ENCODE data around the gene PLA2G4E.

PLA2G4E gene

GRCh38 chr15:41972253-41973242, 48.3 kb downstream of the PLA2G4E start, which contains the start of gene EHD4:
Gene EHD4, minus strand, starts transcription at chr15:41972557. Its CDS starts 63 bp downstream, at chr15:41972494.
- peak; percentile 89 for DNase-seq

GRCh38 chr15:41971895-41972252, 49.0 kb downstream of the PLA2G4E start:
- no peak for DNase-seq

- peak; percentile 23 for DNase-seq
Observed at GRCh38 chr15:41971089-41971894, 49.5 kb downstream of the PLA2G4E start.

- DNase-seq: no peak
Observed at GRCh38 chr15:41970456-41970855, 50.4 kb downstream of the PLA2G4E start.

GRCh38 chr15:41969851-41970431, 50.9 kb downstream of the PLA2G4E start:
- DNase-seq: no peak

- DNase-seq: no peak
Observed at GRCh38 chr15:41968701-41969100, 52.1 kb downstream of the PLA2G4E start.

GRCh38 chr15:41967506-41968206, 53.2 kb downstream of the PLA2G4E start:
- no peak for DNase-seq

- DNase-seq: no peak
Observed at GRCh38 chr15:41966920-41967465, 53.8 kb downstream of the PLA2G4E start.

GRCh38 chr15:41966414-41966812, 54.4 kb downstream of the PLA2G4E start:
- DNase-seq: no peak

GRCh38 chr15:41965441-41966413, 55.1 kb downstream of the PLA2G4E start:
- DNase-seq: no peak

- DNase-seq: no peak
Observed at GRCh38 chr15:41961595-41962202, 59.1 kb downstream of the PLA2G4E start.

- no peak for DNase-seq
Observed at GRCh38 chr15:41961001-41961518, 59.8 kb downstream of the PLA2G4E start.

GRCh38 chr15:41958002-41958420, 62.8 kb downstream of the PLA2G4E start:
- DNase-seq: no peak

- no peak for DNase-seq
Observed at GRCh38 chr15:41957021-41957897, 63.6 kb downstream of the PLA2G4E start.

- no peak for DNase-seq
Observed at GRCh38 chr15:41955807-41956525, 64.9 kb downstream of the PLA2G4E start.

- DNase-seq: no peak
Observed at GRCh38 chr15:41955100-41955499, 65.7 kb downstream of the PLA2G4E start.

GRCh38 chr15:41954036-41954435, 66.8 kb downstream of the PLA2G4E start:
- no peak for DNase-seq

GRCh38 chr15:41952013-41952563, 68.8 kb downstream of the PLA2G4E start:
- DNase-seq: no peak

Measured in NCI-H748 treated with DMSO at 0.1 percent for 48 hours (cell line).